IPS-18c (cell line): ENCODE data around the gene HSD17B12.
"Not testable (repeated sequence)": the region's sequence is repeated elsewhere in the genome, so short reads cannot be mapped to it uniquely, and the experiment has no call there.

Experiments used
- H3K4me3 ChIP-seq: 2 replicates; pipeline ENCODE4 v1.7.0; 2013; ENCODE audit warnings: low read depth, mild to moderate bottlenecking, low read length, moderate library complexity; ENCODE audit not compliant: insufficient read depth
- H3K9me3 ChIP-seq: one replicate; pipeline ENCODE4 v1.6.1; 2013; ENCODE audit warnings: mild to moderate bottlenecking, low read length, moderate library complexity; ENCODE audit not compliant: control insufficient read depth, insufficient read depth

HSD17B12 gene

DNA sequence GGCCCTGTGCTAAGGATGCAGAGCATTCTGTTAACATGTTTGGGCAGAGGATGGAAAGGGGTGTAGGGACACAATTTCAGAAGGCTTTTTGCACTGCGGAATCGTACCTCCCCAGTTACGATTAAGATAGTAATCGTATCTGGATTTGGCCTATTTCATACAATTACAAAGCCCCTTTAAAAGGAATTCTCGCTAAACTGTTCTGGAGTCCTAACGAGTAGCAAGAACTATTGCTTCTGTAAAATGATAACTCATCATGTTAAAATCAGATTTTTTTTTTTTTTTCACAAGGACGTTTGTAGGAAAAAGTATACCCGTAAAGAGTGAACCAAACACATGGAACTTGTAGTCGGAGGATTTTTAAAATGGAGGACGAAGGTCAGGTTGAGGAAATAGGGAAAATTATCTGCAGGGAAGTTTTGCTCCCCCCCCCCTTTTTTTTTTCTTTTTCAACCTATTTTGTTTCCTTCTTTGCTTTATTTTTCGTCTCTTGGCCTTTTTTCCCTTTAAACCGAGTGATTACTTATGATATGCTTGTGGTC is 934 bp downstream of the HSD17B12 start:
- H3K4me3 ChIP-seq: peak overlapping the region; percentile 71

DNA sequence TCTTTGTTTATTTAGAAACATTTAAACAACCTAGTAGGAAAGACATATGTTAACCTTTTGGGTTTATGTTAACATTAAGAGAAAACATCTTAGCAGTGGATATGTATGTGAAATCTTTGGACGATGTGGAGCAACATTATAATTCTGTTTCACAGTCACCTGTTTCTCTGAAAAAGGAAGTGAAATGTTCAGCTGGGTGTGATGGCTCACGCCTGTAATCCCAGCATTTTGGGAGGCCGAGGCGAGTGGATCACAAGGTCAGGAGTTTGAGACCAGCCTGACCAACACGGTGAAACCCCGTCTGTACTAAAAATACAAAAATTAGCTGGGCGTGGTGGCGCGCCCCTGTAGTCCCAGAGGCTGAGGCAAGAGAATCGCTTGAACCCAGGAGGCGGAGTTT is 1.5 kb downstream of the HSD17B12 start:
- H3K4me3 ChIP-seq: peak overlapping the region; percentile 71; the same call in 1 of the 2 replicates
- not testable (repeated sequence) for H3K9me3 ChIP-seq

More for the DNA sequence above, 934 bp downstream of the HSD17B12 start:
- no peaks in the 10 kb centered on the region for H3K9me3 ChIP-seq

DNA sequence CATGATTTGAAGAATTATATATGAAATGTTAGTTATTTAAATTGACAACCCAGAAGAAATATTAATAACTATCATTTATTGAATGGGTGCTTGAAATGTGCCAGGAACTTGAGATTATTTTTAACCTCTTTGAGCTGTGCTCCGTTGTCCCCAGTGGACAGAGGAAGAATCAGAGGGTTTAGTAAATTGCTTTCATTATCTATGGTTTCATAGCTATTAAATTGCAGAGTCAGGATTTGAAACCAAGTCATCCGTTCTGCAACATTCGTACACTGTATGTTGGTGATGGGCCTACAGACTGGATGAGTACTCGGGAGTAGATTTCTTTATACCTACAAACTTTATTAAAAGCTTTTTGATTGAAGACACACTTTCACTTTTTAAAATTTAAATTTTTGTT is 4.9 kb downstream of the HSD17B12 start:
- Histone ChIP-seq H3K9me3 (no peaks in the 10 kb centered on the region), H3K4me3 (no peak overlapping the region)

DNA sequence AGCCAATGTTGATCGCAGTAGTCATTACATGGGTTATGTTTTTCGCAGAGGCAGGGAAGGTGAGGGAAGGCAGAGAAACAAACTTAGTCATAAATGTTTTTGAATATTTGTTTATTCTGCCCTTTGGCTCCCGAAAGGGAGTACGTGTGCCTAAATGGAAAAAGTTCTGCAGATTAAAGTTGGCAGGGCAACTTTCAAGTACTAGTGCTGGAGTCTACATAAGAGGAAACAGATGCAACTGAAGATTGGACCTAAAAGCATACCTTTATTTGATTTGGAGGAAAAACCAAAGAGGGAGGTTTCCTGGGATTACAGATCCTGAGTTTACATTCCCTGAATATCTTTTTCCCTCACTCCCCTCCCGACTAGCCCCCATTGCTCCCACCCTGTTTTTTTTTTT is 5.7 kb downstream of the HSD17B12 start:
- H3K9me3 ChIP-seq: no peaks in the 10 kb centered on the region
- H3K4me3 ChIP-seq: no peak overlapping the region

DNA sequence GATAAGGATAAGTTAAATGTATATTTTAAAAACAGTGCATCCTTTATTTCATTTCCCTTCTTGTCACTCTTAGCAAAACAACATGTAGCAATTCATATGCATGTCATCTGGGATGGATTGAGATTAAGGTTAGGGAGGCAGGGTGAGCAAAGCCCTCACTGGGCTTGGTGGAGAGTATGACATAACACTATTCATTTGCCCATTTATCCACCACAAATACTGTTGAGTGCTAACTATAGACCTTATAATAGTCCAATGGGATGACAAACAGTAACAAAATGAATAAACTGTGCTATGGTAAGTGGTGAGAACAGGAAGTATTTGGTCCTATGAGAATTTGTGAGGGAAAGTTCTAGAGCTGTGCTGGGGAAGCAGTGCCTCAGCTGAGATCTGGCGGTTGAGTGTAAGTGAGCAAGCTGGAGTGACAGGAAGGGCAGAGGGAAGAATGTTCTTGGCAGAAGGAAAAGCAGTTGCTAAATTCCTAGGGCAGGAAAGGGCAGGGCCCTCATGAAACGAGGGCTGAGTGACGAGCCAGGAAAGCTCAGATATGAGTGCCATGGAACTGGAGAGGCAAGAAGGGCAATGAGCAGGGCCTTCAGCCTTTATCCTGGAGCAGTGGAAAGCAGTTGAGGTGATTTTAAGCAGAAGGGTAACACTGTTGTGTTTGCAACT is 6.7 kb downstream of the HSD17B12 start:
- no peak overlapping the region for H3K4me3 ChIP-seq
- H3K9me3 ChIP-seq: no peaks in the 10 kb centered on the region

DNA sequence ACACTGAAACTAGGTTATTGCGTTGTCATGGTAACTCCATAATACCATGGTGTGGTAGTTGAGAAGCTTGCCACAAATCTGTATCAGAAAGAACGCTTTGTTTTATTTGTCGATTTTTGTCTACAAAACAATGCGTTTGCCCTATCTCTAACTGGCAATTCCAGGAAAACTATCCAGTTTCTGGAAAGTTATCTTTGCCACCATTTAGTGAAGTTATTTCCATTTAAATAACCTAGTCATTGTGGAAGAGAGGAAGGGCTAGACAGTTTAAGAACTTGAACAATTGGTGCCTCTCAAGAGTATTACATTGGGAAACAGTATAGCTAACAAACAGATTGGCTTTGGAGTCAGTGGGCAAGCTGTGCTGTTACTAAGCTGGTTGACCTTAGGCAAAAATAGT is 7.9 kb downstream of the HSD17B12 start:
- Histone ChIP-seq H3K4me3 (no peak overlapping the region), H3K9me3 (no peaks in the 10 kb centered on the region)

DNA sequence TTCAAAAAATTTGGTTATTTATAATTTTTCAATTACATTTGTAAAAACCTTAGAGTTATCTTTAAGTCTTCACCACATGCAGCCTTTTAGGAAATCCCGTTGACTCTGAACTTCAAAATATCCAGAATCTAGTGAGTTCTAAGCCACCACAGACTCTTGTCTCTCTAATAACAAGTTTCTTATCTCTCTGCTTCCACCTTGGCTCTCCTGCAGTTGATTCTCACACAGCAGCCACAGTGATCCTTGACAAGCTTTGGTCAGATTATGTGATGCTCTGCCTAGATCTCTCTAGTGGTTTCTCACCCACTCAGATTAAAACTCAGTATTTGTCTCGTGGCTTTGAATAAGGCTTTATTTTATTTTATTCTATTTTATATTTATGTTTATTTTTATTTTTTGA is 8.6 kb downstream of the HSD17B12 start:
- Histone ChIP-seq H3K4me3 (no peak overlapping the region), H3K9me3 (no peaks in the 10 kb centered on the region)

DNA sequence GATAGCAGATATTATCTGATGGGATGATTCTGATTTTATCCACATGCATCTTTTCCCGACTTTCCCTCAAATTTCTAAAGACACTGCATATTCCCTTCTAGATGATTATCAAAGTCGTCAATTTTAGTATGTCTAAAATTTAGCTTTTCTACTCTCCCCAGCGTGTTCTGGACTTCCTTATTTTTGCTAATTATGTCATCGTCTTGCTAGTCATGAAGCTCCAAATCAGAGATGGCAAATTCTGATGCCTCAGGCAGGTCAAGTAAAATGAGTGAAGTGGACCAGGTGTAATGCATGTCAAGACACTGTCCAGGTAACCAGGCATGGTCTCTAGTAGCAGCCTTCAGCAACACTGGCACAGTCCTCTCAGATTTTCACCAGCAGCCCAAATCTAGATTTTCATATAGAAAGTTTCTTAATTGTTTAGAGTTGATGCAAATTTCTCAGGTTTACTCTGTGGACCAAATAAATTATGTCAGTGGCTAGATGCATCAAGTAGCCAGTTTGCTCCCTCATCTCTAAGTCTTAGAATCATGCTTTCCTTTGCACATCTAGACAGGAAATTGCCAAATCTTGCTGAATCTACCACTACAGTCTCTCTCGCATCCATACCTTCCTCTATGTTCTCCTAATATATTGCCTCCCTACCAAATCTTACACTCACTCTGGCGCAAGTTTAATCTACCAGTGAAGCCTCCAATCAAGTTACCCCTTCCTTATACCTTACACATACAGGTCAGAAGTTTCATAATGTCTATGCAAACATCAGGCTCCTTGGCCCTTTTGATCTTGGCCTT is 10.6 kb downstream of the HSD17B12 start:
- Histone ChIP-seq H3K9me3 (no peaks in the 10 kb centered on the region), H3K4me3 (no peak overlapping the region)

DNA sequence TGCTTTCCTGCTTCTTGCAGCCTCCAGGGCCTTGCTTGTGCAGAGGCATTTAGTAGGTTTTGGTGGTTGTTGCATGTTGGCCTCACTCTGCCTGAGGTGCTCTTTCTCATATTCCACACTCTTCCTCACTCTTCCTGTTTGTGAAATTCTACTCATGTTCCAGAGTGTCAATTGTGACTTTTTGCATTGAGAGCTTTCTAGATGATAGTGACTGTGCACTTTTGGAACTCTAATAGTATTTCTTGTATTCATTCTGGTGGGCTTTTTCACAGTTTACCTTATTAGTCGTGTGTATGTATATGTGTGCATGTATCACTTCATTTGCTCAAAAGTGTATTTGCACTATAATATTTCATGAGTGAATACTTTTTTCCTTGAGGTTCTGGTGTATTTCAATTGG is 11.3 kb downstream of the HSD17B12 start:
- H3K4me3 ChIP-seq: no peak overlapping the region

DNA sequence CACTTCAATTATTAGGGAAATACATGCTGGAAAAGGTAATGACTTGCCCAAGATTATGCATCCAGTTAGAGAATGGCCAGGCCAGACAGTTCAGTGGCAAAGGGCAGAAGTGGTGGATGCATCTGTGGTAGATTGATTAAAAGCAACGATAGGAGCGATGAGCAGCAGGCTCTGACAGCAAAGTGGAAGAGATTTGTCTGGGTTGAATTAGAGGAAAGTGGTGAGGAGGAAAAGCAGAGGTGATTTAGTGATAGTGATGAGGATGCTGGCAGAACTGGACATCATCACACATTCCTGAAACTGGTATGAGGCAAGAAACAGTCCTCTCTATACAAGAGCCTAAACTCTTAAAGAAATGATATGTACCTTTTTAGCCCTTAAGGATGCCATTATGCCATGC is 12.5 kb downstream of the HSD17B12 start:
- Histone ChIP-seq H3K4me3 (no peak overlapping the region), H3K9me3 (no peaks in the 10 kb centered on the region)

More for the DNA sequence above, 11.3 kb downstream of the HSD17B12 start:
- no peaks in the 10 kb centered on the region for H3K9me3 ChIP-seq

DNA sequence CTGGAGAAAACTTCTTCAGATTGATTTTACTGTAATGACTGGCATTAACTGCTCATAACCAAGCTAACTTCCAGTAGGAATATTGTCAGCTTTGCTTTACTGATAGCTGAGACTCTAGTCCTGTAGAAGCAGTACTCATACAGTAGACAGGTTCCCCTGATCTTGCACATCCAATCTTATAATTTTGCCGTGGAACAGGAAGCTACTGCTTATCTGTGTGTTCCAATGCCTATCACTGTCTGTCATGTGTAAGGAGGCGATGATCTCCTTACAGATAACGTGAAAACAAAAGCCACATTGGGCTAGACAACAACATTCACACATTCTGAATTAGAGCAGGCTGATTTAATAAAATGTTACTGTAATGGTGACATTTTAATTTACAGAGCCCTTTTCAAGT is 13.2 kb downstream of the HSD17B12 start:
- no peak overlapping the region for H3K4me3 ChIP-seq
- H3K9me3 ChIP-seq: no peaks in the 10 kb centered on the region

DNA sequence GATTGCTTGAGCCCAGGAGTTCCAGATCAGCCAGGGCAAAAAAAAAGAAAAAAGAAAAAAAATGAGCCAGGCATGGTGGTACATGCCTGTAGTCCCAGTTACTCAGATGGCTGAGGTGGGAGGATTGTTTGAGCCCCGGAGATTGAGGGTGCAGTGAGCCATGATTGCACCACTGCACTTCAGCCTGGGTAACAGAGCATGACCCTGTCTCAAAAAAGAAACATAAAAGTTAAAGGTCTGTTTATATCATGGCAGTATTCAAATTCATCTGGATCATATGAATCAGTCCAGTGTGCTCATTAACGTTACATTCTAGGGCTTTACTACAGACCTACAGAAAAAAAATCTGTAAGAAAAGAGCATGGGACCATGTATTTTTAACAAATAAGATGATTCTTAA is 13.9 kb downstream of the HSD17B12 start:
- no peak overlapping the region for H3K4me3 ChIP-seq

DNA sequence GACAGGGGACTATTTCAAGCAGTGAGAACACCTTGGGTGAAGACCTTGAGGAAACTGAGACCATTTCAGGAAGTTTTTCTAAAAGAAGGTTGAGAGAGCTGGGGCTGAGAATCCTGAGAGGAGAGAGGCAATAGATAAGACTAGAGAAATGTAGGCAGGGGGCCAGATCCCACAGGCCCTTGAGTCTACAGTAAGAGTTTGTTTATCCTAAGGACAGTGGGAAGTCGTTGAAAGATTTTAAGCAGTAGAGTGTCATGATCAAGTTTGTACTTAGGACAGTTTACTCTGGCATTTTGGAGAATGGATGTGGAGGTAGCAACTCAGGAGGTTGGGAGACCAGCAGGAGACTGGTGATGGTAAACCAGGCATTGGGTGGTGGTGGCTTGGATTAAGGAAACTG is 17.1 kb downstream of the HSD17B12 start:
- H3K4me3 ChIP-seq: no peak overlapping the region
- H3K9me3 ChIP-seq: no peaks in the 10 kb centered on the region

More for the DNA sequence above, 13.9 kb downstream of the HSD17B12 start:
- no peaks in the 10 kb centered on the region for H3K9me3 ChIP-seq

DNA sequence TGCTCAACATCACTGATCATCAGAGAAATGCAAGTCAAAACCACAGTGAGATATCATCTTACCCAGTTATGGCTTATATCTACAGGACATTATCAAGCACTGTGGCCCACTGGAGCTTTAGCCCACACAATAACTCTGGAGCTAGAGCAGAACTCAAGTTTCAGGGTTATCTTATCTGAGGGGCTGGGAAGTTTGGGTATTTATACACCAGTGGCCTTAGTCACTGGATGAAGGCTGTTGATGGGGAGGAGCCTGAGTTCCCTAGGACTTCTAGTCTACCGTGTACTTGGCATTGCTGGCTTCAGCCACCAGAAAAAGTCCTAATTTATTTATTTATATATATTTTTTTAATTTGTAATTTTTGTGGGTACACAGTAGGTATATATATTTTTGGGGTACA is 19.3 kb downstream of the HSD17B12 start:
- H3K4me3 ChIP-seq: no peak overlapping the region
- H3K9me3 ChIP-seq: no peaks in the 10 kb centered on the region

DNA sequence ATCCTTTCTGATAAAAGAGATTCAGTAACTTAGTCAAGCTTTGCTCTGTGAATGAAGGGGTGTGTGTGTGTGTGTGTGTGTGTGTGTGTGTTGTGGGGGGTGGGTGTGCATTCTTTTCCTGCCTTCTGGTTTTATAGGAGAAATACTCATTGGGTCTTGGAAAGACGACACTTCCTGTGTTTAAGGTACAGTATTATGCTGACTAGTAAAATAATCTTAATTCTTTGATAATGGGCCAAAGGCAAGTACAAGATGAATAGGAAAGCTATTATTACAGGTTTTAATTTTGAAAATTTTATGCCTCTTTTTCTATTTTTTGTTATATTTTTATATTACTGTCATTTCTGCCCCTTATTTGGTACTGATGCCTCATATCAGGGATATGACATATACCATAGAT is 26.1 kb downstream of the HSD17B12 start:
- H3K9me3 ChIP-seq: no peaks in the 10 kb centered on the region
- H3K4me3 ChIP-seq: no peak overlapping the region

DNA sequence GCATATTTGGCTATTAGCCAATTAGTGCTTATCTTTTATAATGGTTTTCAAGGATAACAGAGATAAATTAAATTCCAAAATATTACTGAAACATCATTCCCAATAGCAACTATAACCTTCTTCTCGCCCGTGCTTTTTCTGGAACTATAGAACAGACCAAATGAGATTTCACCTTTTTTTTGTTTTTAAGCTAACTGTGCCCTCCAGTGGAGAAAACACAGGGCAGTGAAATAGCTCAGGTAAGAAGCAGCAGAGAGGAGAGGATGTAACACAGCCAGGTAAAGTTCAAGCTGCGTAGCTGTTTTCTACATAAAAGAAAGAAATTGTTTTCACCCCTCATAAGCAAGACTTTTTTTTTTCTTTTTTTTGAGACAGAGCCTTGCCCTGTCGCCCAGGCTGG is 28.2 kb downstream of the HSD17B12 start:
- Histone ChIP-seq H3K9me3 (no peaks in the 10 kb centered on the region), H3K4me3 (no peak overlapping the region)

DNA sequence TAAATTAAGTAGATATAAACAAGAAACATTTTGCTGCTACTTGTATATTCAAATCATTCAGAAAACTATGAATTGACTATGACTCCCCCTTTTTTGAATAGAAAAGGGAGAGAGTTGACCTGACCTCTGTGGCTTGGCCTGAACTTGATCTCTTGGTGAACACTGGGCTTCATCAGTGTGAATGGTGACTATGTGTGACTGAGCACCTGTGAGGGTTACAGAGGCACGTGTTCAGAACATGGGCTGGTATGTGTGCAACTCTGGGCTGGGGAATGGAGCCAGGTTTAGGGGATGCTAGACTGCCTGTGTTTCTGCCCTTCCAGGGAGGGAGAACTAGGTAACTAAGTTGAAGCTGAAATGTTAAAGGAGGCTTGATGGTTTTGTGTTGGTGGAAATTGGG is 29.2 kb downstream of the HSD17B12 start:
- no peak overlapping the region for H3K4me3 ChIP-seq

DNA sequence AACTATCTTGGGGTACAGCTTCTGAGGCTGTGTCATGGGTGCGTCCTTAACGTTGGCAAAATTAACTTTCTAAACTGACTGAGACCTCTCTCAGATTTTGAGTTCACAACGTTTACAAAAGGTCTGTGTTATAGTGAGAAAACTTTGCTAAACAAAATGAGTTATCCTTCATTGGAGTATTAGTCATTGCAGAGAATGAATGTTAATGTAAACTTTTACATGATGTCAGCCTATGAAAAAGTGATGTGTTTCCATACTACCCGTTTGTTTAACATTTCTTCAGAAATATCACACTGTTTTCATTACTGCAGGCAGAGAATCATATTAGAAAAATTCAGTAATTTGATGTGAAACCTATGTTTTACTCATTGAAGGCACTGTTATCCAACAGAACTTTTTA is 32.1 kb downstream of the HSD17B12 start:
- Histone ChIP-seq H3K4me3 (no peak overlapping the region), H3K9me3 (no peaks in the 10 kb centered on the region)

More for the DNA sequence above, 29.2 kb downstream of the HSD17B12 start:
- H3K9me3 ChIP-seq: no peaks in the 10 kb centered on the region
